Measurements from ENCODE around the gene AP2M1.

GRCh38 chr3:184192889-184193288, 18.2 kb downstream of the AP2M1 start:
- TF ChIP-seq POLR2A (IDR thresholded peaks at IDR 0.05) (no peak), CTCF (IDR thresholded peaks at IDR 0.05) (no peak)

Data from upper lobe of left lung (tissue), 4 donors.